ENCODE results near the gene SHROOM1.
A peak's percentile ranks its signal among the peaks of the same experiment; 100 is the strongest.

SHROOM1 gene

DNA sequence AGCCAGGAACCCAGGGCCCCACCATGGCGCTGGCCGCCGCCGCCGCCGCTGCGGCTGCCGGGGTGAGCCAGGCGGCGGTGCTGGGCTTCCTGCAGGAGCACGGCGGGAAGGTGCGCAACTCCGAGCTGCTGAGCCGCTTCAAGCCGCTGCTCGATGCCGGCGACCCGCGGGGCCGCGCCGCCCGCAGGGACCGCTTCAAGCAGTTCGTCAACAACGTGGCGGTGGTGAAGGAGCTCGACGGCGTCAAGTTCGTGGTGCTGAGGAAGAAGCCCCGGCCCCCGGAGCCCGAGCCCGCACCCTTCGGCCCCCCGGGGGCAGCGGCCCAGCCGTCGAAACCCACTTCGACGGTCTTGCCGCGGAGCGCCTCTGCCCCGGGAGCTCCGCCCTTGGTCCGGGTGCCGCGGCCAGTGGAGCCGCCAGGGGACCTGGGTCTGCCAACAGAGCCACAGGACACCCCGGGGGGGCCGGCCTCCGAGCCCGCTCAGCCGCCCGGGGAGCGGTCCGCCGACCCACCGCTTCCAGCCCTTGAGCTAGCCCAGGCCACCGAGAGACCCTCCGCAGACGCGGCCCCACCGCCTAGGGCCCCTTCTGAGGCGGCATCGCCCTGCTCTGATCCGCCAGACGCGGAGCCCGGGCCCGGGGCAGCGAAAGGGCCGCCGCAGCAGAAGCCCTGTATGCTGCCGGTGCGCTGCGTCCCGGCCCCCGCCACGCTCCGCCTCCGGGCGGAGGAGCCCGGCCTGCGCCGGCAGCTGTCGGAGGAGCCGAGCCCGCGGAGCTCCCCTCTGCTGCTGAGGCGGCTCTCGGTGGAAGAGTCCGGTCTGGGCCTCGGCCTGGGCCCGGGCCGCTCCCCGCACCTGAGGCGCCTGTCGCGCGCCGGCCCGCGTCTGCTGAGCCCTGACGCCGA is 16.6 kb downstream of the SHROOM1 start:
- peak; percentile 56 for DNase-seq (ENCODE audit: extremely low read depth, insufficient read length)
- Histone ChIP-seq H3K4me3 (replicated peaks; ENCODE audit: low read depth, low read length) (peak overlapping the region; percentile 40), H3K27me3 (replicated peaks; ENCODE audit: control insufficient read depth, insufficient read depth, low read length) (no peaks in the 10 kb centered on the region)

DNA sequence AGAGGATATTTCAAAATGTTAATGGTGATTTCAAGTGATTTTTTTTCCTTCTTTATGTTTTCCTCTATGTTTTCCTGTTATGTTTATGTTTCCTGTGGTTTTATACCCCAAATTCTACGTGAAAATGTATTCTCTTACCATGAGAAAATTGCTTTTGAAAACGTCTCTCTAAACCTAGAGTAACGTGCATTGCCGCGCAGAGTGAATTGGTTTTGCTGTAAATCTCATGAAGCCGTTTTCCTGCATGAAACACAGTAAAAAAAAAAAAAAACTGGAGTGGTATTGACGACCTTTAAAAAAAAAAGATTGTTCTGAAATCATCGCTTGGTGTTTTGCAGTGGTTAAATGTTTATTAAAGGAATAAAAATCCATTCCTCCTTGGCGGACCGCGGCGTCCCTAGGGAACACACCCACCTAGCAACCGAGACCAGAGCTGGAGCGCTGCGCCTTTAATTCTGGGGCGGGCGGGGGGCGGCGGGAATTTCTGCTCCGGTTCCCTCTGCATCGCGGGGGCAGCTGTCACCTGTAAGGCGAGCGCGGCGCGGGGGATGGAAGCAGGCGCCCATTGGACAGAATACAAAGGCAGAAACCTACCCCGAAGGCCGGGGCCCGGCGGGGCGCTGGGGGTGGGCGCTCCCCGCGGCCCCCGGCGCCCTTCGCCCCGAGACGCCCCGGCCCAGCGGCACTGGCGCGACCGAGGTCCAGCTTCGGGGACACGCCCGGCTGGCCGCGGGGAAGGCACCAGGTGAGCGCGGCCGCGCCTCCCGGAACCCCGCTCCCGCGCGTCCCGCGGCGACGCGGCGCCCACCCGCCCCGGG is 17.5 kb downstream of the SHROOM1 start, which contains the start of gene SOWAHA:
Gene SOWAHA (plus strand): TSS at position 522 of the 818 bp plus-strand sequence. CDS start 320 bp downstream, outside the sequence.
- Histone ChIP-seq H3K27me3 (replicated peaks; ENCODE audit: control insufficient read depth, insufficient read depth, low read length) (no peaks in the 10 kb centered on the region), H3K36me3 (ENCODE audit: control insufficient read depth, insufficient read depth, low read length) (no peaks in the 10 kb centered on the region), H3K4me3 (replicated peaks; ENCODE audit: low read depth, low read length) (peak within 1 kb of the TSS; percentile 40)
- TF ChIP-seq, protein P1, sequence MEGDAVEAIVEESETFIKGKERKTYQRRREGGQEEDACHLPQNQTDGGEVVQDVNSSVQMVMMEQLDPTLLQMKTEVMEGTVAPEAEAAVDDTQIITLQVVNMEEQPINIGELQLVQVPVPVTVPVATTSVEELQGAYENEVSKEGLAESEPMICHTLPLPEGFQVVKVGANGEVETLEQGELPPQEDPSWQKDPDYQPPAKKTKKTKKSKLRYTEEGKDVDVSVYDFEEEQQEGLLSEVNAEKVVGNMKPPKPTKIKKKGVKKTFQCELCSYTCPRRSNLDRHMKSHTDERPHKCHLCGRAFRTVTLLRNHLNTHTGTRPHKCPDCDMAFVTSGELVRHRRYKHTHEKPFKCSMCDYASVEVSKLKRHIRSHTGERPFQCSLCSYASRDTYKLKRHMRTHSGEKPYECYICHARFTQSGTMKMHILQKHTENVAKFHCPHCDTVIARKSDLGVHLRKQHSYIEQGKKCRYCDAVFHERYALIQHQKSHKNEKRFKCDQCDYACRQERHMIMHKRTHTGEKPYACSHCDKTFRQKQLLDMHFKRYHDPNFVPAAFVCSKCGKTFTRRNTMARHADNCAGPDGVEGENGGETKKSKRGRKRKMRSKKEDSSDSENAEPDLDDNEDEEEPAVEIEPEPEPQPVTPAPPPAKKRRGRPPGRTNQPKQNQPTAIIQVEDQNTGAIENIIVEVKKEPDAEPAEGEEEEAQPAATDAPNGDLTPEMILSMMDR (IDR thresholded peaks at IDR 0.05; ENCODE audit: insufficient read depth, low read length, poor library complexity, severe bottlenecking) = no peak
- DNase-seq (ENCODE audit: extremely low read depth, insufficient read length) = no peak

More for the DNA sequence above, 16.6 kb downstream of the SHROOM1 start:
- no peaks in the 10 kb centered on the region for H3K36me3 ChIP-seq (ENCODE audit: control insufficient read depth, insufficient read depth, low read length)
- TF ChIP-seq, protein P1 (IDR thresholded peaks at IDR 0.05; ENCODE audit: insufficient read depth, low read length, poor library complexity, severe bottlenecking) = no peak

DNA sequence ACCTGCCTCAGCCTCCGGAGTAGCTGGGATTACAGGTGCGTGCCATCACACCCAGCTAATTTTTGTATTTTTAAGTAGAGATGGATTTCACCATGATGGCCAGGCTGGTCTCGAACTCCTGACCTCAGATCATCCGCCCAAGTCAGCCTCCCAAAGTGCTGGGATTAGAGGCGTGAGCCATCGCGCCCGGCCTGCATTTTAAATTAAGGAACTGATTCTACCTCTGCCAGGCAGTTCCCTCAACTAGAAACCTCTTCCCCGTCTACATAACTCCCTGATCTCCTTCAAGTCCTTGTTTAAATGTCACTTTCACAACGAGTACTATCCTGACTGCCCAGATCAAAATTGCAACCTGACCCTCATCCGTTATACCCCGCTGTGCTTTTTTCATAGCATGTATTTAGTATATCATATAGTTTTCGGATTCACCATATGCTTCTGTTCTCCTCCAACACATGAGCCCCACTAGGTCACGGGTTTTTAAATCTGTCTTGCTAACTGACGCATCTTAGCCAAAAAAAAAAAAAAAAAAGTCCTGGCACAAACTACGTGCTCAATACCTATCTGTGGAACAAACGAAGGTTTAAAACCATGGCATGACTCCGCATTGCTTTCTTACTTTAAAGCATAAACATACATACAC is 18.2 kb downstream of the SHROOM1 start:
- DNase-seq (ENCODE audit: extremely low read depth, insufficient read length) = no peak
- no peaks in the 10 kb centered on the region for H3K27me3 ChIP-seq (replicated peaks; ENCODE audit: control insufficient read depth, insufficient read depth, low read length)
- H3K36me3 ChIP-seq (ENCODE audit: control insufficient read depth, insufficient read depth, low read length) = no peaks in the 10 kb centered on the region
- TF ChIP-seq, protein P1 (IDR thresholded peaks at IDR 0.05; ENCODE audit: insufficient read depth, low read length, poor library complexity, severe bottlenecking) = no peak
- no peak overlapping the region for H3K4me3 ChIP-seq (replicated peaks; ENCODE audit: low read depth, low read length)

DNA sequence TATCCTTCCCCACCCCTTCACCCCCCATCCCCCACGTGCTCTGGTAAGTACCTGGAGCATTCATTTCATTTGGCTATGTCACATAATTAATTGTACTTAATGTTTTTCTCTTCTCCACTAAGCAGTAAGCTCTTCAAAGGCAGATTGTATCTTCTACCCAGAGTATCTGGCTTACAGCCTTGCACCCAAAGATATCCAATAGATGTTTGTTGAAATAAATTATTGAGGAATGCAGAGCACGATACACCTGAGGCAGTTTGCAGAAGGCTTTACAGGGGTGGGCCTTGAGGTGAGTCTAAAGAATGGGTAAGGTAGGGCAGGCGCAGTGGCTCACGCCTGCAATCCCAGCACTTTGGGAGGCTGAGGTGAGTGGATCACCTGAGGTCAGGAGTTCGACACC is 19.8 kb downstream of the SHROOM1 start:
- H3K27me3 ChIP-seq (replicated peaks; ENCODE audit: control insufficient read depth, insufficient read depth, low read length) = no peaks in the 10 kb centered on the region
- H3K4me3 ChIP-seq (replicated peaks; ENCODE audit: low read depth, low read length) = no peak overlapping the region
- DNase-seq (ENCODE audit: extremely low read depth, insufficient read length) = no peak
- H3K36me3 ChIP-seq (ENCODE audit: control insufficient read depth, insufficient read depth, low read length) = no peaks in the 10 kb centered on the region
- TF ChIP-seq, protein P1 (IDR thresholded peaks at IDR 0.05; ENCODE audit: insufficient read depth, low read length, poor library complexity, severe bottlenecking) = no peak

DNA sequence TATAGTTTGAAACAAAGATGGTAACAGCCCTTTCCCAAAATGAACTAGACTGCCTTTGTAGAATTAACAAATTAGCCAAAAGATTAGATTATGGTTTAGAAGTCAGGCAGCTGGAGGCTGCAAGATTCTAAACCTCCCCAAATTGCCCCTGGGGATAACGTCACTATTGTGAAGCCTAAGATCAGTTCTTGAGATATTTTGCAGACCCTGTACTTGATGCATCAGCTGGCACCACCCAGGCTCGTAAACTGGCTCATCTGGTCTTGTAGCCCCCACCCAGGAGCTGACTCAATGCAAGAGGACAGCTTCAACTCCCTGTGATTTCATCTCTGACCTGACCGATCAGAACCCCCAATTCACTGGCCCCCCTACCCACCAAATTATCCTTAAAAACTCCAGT is 21.6 kb downstream of the SHROOM1 start:
- no peaks in the 10 kb centered on the region for H3K27me3 ChIP-seq (replicated peaks; ENCODE audit: control insufficient read depth, insufficient read depth, low read length)
- H3K4me3 ChIP-seq (replicated peaks; ENCODE audit: low read depth, low read length) = no peak overlapping the region
- no peak for DNase-seq (ENCODE audit: extremely low read depth, insufficient read length)
- TF ChIP-seq, protein P1 (IDR thresholded peaks at IDR 0.05; ENCODE audit: insufficient read depth, low read length, poor library complexity, severe bottlenecking) = no peak
- no peaks in the 10 kb centered on the region for H3K36me3 ChIP-seq (ENCODE audit: control insufficient read depth, insufficient read depth, low read length)

Data from GM06990 (cell line).